Nephron (organoid): Measurements from ENCODE around the gene CUBN.

Experiments
- H3K27ac Mint-ChIP-seq, 3 experiments: 2 replicates each; pipeline ENCODE4 v1.8.0; 2020; ENCODE audit warnings: mixed read lengths in 3 of 3, mild to moderate bottlenecking in 2 of 3, moderate library complexity in 1 of 3
- H3K27me3 Mint-ChIP-seq: 2 replicates; pipeline ENCODE4 v1.8.0; 2021; ENCODE audit warnings: low read depth, mild to moderate bottlenecking, moderate library complexity, mixed read lengths
- H3K36me3 Mint-ChIP-seq: 2 replicates; pipeline ENCODE4 v1.8.0; 2020; ENCODE audit warnings: low read depth, mixed read lengths
- H3K4me1 Mint-ChIP-seq: 2 replicates; pipeline ENCODE4 v1.8.0; 2020; ENCODE audit warnings: mixed read lengths
- H3K4me3 Mint-ChIP-seq, 3 experiments: 2 replicates each; pipeline ENCODE4 v1.8.0; 2020; ENCODE audit warnings: mild to moderate bottlenecking in 3 of 3, mixed read lengths in 3 of 3, moderate library complexity in 2 of 3
- H3K9me3 Mint-ChIP-seq: 2 replicates; pipeline ENCODE4 v1.8.0; 2020; ENCODE audit warnings: mixed read lengths
- TF ChIP-seq, protein P1 (sequence below), 3 experiments: fragments of 200-600 bp; sonication (generic); IDR thresholded peaks; one replicate each; pipeline ENCODE4 v1.5.0; 2021; ENCODE audit warnings: antibody characterized with exemption in 3 of 3; ENCODE audit not compliant: unreplicated experiment in 3 of 3

Gene CUBN

DNA sequence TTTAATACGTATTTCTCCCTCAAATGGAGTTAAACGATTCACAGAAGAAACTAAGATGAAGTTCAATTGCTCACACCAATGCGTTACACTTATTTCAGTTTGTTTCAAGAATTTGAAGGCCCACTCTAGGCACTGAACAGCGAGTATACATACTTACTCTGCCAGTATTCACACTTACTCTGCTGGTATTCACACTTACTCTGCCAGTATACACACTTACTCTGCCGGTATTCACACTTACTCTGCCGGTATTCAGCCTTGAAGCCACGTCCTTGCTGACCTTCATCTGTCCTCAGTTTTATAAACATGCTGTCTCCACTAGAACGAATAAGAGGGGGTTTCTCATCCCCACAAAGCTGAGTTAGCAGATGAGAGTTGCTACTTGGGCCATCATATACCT, 86.0 kb downstream of the CUBN start:
- H3K36me3 Mint-ChIP-seq: no peaks in the 10 kb centered on the region
- no peak overlapping the region for H3K27ac Mint-ChIP-seq
- no peaks in the 10 kb centered on the region for H3K27me3 Mint-ChIP-seq
- H3K4me1 Mint-ChIP-seq: no peaks in the 10 kb centered on the region
- no peaks in the 10 kb centered on the region for H3K9me3 Mint-ChIP-seq
- TF ChIP-seq, protein P1, sequence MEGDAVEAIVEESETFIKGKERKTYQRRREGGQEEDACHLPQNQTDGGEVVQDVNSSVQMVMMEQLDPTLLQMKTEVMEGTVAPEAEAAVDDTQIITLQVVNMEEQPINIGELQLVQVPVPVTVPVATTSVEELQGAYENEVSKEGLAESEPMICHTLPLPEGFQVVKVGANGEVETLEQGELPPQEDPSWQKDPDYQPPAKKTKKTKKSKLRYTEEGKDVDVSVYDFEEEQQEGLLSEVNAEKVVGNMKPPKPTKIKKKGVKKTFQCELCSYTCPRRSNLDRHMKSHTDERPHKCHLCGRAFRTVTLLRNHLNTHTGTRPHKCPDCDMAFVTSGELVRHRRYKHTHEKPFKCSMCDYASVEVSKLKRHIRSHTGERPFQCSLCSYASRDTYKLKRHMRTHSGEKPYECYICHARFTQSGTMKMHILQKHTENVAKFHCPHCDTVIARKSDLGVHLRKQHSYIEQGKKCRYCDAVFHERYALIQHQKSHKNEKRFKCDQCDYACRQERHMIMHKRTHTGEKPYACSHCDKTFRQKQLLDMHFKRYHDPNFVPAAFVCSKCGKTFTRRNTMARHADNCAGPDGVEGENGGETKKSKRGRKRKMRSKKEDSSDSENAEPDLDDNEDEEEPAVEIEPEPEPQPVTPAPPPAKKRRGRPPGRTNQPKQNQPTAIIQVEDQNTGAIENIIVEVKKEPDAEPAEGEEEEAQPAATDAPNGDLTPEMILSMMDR (IDR thresholded peaks at IDR 0.05; ENCODE audit: unreplicated experiment in 3 of 3): no peak
- H3K4me3 Mint-ChIP-seq: no peak overlapping the region

DNA sequence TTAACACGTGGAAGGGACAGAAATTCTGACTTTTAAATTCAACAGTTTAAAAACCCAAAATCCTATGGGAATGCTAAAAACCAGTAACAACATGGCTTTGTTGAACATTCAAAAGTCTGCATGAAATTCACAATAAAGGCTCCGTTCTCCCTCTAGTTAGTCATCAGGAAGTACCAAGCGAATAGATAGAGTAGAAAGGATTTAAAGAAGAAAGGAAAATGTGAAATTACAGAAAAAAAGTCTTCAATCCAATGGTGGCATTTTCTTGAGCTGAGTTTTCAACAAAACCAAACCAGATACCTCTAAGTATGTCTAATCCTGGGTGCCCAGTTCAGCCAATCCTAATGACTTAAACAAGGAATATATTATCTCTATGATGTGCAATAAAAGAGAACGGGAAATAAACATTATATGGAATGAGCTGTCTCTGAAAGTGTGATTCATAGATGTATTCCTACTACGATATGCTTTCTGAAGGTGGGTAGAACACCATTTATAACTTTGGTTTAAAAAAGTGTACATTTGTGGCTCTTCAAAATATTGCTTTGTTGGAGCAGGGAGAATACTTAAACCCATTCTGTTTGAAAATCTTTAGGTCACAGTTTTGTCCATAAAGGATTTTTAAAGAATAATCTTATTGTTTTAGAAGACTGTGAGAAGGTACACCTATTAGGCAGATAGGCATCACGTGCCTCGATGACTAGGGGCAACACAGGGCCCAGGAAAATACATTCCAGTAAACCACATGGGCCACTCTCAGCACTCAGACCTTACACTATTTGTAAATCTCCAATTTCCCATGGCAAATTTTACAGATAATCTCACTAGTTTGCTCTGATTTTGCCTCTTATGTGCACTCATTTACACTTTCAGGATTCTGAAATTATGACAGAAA, 87.7 kb downstream of the CUBN start:
- Mint-ChIP-seq H3K4me3 (no peak overlapping the region), H3K9me3 (no peaks in the 10 kb centered on the region), H3K36me3 (no peaks in the 10 kb centered on the region), H3K27ac (no peak overlapping the region), H3K4me1 (no peaks in the 10 kb centered on the region), H3K27me3 (peaks cover 5% of the 10 kb centered on the region)
- TF ChIP-seq, protein P1 (IDR thresholded peaks at IDR 0.05; ENCODE audit: unreplicated experiment in 3 of 3): no peak

DNA sequence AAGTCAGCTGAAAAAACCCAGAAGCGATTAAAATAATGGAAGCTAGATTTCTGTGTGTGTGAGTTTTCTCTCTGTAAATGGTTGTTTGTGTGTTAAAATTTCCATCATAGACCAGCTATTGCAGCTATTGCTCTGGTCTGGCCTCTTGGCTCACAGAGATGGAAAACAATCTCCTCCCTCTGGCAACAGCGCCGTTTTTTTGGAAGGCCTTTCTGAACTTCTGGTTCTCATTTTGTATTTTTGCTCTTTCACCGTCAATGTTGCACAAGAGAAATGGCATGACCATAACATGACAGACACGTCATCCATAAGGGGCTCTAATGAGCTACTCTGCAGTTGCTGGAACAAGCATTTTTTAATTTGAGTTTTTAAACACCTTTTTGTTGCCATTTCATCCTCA, 91.0 kb downstream of the CUBN start:
- Mint-ChIP-seq H3K27ac (no peak overlapping the region), H3K4me3 (no peak overlapping the region), H3K36me3 (peaks cover 3% of the 10 kb centered on the region), H3K4me1 (peaks cover 5% of the 10 kb centered on the region), H3K9me3 (no peaks in the 10 kb centered on the region), H3K27me3 (peaks cover 5% of the 10 kb centered on the region)
- TF ChIP-seq, protein P1 (IDR thresholded peaks at IDR 0.05; ENCODE audit: unreplicated experiment in 3 of 3): no peak

DNA sequence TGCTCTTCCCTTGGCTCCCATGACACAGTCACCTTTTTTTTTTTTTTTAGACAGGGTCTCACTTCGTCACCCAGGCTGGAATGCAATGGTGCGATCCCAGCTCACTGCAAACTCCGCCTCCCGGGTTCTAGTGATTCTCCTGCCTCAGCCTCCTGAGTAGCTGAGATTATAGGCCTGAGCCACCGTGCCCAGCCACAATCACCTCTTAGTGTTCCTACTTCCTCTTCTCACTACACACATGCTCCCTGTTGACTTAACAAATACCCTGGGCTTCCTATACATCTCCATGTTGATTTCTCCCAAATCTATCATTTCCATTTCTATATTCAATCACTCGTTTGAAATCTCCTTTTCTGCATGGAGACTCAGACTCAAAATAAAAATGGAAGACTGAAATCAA, 91.7 kb downstream of the CUBN start:
- Mint-ChIP-seq H3K4me3 (no peak overlapping the region), H3K36me3 (peaks cover 3% of the 10 kb centered on the region), H3K4me1 (peaks cover 6% of the 10 kb centered on the region), H3K27me3 (peaks cover 5% of the 10 kb centered on the region), H3K9me3 (no peaks in the 10 kb centered on the region), H3K27ac (no peak overlapping the region)
- TF ChIP-seq, protein P1 (IDR thresholded peaks at IDR 0.05; ENCODE audit: unreplicated experiment in 3 of 3): no peak

DNA sequence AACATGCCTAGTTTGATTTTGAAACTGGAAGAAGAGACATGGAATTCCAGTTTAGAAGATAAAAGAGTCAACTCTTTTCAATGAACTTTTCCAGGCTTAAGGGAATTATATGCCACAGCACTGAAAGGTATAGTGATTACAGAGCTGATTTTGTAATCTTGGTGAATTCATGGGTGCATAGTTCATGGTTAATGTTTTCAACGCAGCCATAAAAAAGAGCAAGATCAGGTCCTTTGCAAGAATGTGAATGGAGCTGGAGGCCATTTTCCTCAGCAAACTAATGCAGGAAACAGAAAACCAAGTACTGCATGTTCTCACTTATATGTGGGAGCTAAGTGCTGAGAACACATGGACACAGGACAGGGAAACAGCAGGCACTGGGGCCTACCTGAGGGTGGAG, 94.2 kb downstream of the CUBN start:
- H3K4me1 Mint-ChIP-seq: peaks cover 13% of the 10 kb centered on the region
- H3K27me3 Mint-ChIP-seq: peaks cover 5% of the 10 kb centered on the region
- TF ChIP-seq, protein P1 (IDR thresholded peaks at IDR 0.05; ENCODE audit: unreplicated experiment in 3 of 3): no peak
- H3K36me3 Mint-ChIP-seq: peaks cover 3% of the 10 kb centered on the region
- peak overlapping the region in 2 of 3 experiments; percentile 35 to 51 for H3K27ac Mint-ChIP-seq
- no peak overlapping the region for H3K4me3 Mint-ChIP-seq
- H3K9me3 Mint-ChIP-seq: no peaks in the 10 kb centered on the region
